Panc1 (cell line): ENCODE measurements around the gene TXN2. TPM values are rescaled to one million over a fixed set of nuclear protein-coding genes. Genes with fewer than 3 reads are reported as not detected.

Experiments
- ATAC-seq: fragments of 200-7000 bp; cut with Tn5 transposase; 2 replicates; pipeline ENCODE4 v1.9.1; 2020; ENCODE audit warnings: mild to moderate bottlenecking, moderate library complexity
- BruUV-seq: library from RNA; stranded (reverse); fragments of 400-500 nt; replicated peaks from 2 replicates; lab custom pipeline; 2021; lab: Mats Ljungman, UMichigan
- CTCF ChIA-PET: fragments of 300-600 bp; sonication (Branson Sonifier 250); formaldehyde crosslinking; loops from one replicate; lab custom pipeline; 2022; ENCODE audit warnings: antibody characterized with exemption; lab: Charles Lee
- POLR2A ChIA-PET: fragments of 300-600 bp; sonication (Branson Sonifier 250); formaldehyde crosslinking; loops from one replicate; lab custom pipeline; 2022; ENCODE audit warnings: antibody characterized with exemption; lab: Charles Lee
- DNase-seq: peaks from one replicate; pipeline ENCODE4 v3.0.0-alpha.2; 2010; ENCODE audit warnings: low read depth, low spot score
- H3K27ac ChIP-seq: 2 replicates; pipeline ENCODE4 v1.5.1; 2011; ENCODE audit warnings: mild to moderate bottlenecking, low read length, inconsistent platforms
- H3K27me3 ChIP-seq: fragments of 200-500 bp; sonication (Bioruptor generic); 2 replicates; pipeline ENCODE4 v1.6.0; 2014; ENCODE audit warnings: low read length, inconsistent platforms; ENCODE audit not compliant: control insufficient read depth, insufficient read depth
- H3K36me3 ChIP-seq: fragments of 200-500 bp; sonication (Bioruptor generic); 2 replicates; pipeline ENCODE4 v1.5.1; 2014; ENCODE audit warnings: inconsistent platforms, mild to moderate bottlenecking, low read length, moderate library complexity; ENCODE audit not compliant: control insufficient read depth, insufficient read depth
- H3K4me1 ChIP-seq: 2 replicates; pipeline ENCODE4 v1.5.1; 2011; ENCODE audit warnings: inconsistent platforms, mild to moderate bottlenecking, low read length, moderate library complexity; ENCODE audit not compliant: control insufficient read depth, insufficient read depth
- H3K4me3 ChIP-seq, 2 experiments: 2 replicates each; pipeline ENCODE4 v1.5.1; 2011 to 2012; ENCODE audit warnings: low read depth in 2 of 2, low read length in 2 of 2, mild to moderate bottlenecking in 2 of 2, inconsistent platforms in 1 of 2, moderate library complexity in 1 of 2
- H3K9me3 ChIP-seq: fragments of 200-500 bp; sonication (Bioruptor generic); 2 replicates; pipeline ENCODE4 v1.5.1; 2014; ENCODE audit warnings: low read depth, mild to moderate bottlenecking, inconsistent platforms, low read length, moderate library complexity; ENCODE audit not compliant: control insufficient read depth, insufficient read depth
- CTCF ChIP-seq: fragments of 450-650 bp; IDR thresholded peaks from 2 replicates; pipeline ENCODE4 v1.5.1; 2017; ENCODE audit warnings: mild to moderate bottlenecking
- POLR2AphosphoS5 ChIP-seq: IDR thresholded peaks from 2 replicates; pipeline ENCODE4 v1.6.1; 2012; ENCODE audit warnings: mild to moderate bottlenecking, low read depth, low read length, moderate library complexity
- SIN3A ChIP-seq: IDR thresholded peaks from 2 replicates; pipeline ENCODE4 v1.6.1; 2012; ENCODE audit warnings: low read depth, mild to moderate bottlenecking, low read length, moderate library complexity, borderline replicate concordance; ENCODE audit not compliant: insufficient read depth
- TCF7L2 ChIP-seq: IDR thresholded peaks from 2 replicates; pipeline ENCODE4 v1.6.1; 2011; ENCODE audit warnings: mild to moderate bottlenecking, low read depth, low read length, inconsistent platforms
- in situ Hi-C: cut with HindIII; loops from 2 replicates; pipeline ENCODE4 v1.10.0; 2016; ENCODE audit warnings: low sequenced_read_pairs, low pct_unique_long_range_greater_than_20kb
- intact Hi-C: fragments of 100-400 bp; cut with micrococcal nuclease; formaldehyde crosslinking; loops from one replicate; pipeline ENCODE4 v1.10.0; 2022; ENCODE audit not compliant: unreplicated experiment
- total RNA-seq: library from RNA; stranded (reverse); gene quantifications from one replicate; pipeline ENCODE4 v1.2.1, GENCODE V29; 2021; ENCODE audit not compliant: unreplicated experiment
- TF ChIP-seq, protein P1 (sequence below), 2 experiments: IDR thresholded peaks; 2 replicates each; pipeline ENCODE4 v1.6.1; 2011 to 2012; ENCODE audit warnings: low read depth in 2 of 2, control low read depth in 1 of 2, low read length in 1 of 2, mild to moderate bottlenecking in 1 of 2, moderate library complexity in 1 of 2; ENCODE audit not compliant: insufficient read depth in 1 of 2

The TXN2 gene
- total RNA-seq, 1 experiment from 2014 or later = 64.1 TPM

GRCh38 chr22:36507518-36508010 is 26.1 kb upstream of the TXN2 start:
- Histone ChIP-seq H3K9me3 (no peaks in the 10 kb centered on the region), H3K27ac (peak overlapping the region; percentile 80), H3K4me3 (peak overlapping the region; percentile 48 to 60), H3K27me3 (no peaks in the 10 kb centered on the region), H3K36me3 (peaks cover 10% of the 10 kb centered on the region), H3K4me1 (no peaks in the 10 kb centered on the region)
- no peak for TF ChIP-seq TCF7L2
- TF ChIP-seq SIN3A = no peak
- TF ChIP-seq CTCF = no peak
- no peak for TF ChIP-seq POLR2AphosphoS5
- ATAC-seq (no peak), DNase-seq (no peak)
- in situ Hi-C loops = no loop called here
- ChIA-PET POLR2A (interaction anchor here (0.6 kb wide), 1 partner anchor 178 kb away, joined by 5 read pairs; no protein-coding TSS in a partner anchor), CTCF (no interaction called here)
- BruUV-seq = no TSS peak
- intact Hi-C loops = no loop called here

DNA sequence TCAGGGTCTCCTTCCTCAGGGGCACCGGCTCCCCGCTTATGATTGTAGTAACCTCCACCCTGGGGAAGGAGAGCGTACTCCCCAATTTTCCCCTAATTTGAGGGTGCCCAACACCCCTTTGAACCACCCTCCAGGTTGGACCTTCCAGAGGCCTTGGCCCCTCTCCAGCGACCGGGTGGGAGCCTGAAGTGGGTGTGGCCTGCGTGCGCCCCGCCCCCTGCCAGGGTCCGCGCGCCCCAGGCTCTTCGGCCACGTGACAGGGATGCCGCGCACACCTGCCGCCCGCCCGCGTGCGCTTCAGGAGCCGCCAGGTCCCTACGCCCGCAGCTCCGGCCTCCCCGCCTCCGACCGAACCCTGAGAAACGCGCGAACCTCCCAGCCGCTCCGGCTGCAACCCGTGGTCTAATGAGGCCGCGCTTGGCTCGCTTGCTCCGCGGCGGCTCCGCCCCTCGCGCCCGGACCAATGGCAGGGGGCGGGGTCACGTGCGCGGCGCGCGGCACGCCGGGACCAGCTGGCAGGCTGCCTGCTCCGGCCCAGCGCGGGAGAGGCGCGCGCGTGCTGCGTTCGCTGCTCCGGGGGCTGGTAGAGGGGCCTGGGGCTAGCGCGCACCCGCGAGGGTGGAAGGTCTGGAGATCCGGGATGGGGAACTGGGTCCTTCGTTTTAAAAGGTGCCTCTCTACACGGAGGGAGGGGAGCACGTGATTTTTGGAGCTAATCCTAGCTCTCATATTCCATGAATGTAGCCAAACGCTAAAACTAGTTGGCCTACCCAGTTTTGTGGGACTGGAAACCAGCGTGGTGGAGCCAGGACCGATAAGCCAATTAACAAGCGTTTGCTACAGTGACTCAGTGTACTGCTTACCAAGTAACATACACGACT is 25.4 kb upstream of the TXN2 start, which contains the start of gene FOXRED2:
Gene FOXRED2 (minus strand): TSS at position 404 of the 881 bp plus-strand sequence. CDS start 618 bp downstream, outside the sequence.
- CTCF ChIA-PET = no interaction called here

More for the DNA sequence above, 25.4 kb upstream of the TXN2 start, which contains the start of gene FOXRED2:
- no peaks in the 10 kb centered on the region for H3K9me3 ChIP-seq
- H3K36me3 ChIP-seq = peaks cover 10% of the 10 kb centered on the region
- no peaks in the 10 kb centered on the region for H3K4me1 ChIP-seq
- ATAC-seq (peak; percentile 88), DNase-seq (no peak)
- intact Hi-C loops (no loop called here), in situ Hi-C loops (no loop called here)
- no peak for TF ChIP-seq TCF7L2
- TF ChIP-seq, protein P1, sequence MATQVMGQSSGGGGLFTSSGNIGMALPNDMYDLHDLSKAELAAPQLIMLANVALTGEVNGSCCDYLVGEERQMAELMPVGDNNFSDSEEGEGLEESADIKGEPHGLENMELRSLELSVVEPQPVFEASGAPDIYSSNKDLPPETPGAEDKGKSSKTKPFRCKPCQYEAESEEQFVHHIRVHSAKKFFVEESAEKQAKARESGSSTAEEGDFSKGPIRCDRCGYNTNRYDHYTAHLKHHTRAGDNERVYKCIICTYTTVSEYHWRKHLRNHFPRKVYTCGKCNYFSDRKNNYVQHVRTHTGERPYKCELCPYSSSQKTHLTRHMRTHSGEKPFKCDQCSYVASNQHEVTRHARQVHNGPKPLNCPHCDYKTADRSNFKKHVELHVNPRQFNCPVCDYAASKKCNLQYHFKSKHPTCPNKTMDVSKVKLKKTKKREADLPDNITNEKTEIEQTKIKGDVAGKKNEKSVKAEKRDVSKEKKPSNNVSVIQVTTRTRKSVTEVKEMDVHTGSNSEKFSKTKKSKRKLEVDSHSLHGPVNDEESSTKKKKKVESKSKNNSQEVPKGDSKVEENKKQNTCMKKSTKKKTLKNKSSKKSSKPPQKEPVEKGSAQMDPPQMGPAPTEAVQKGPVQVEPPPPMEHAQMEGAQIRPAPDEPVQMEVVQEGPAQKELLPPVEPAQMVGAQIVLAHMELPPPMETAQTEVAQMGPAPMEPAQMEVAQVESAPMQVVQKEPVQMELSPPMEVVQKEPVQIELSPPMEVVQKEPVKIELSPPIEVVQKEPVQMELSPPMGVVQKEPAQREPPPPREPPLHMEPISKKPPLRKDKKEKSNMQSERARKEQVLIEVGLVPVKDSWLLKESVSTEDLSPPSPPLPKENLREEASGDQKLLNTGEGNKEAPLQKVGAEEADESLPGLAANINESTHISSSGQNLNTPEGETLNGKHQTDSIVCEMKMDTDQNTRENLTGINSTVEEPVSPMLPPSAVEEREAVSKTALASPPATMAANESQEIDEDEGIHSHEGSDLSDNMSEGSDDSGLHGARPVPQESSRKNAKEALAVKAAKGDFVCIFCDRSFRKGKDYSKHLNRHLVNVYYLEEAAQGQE (IDR thresholded peaks at IDR 0.05; ENCODE audit: insufficient read depth in 1 of 2, low read depth in 2 of 2, low read length in 1 of 2) = no peak
- TF ChIP-seq CTCF = no peak
- TF ChIP-seq SIN3A = 0 out of 2 replicates have a peak, but pooled peaks have one; percentile 23
- peak; percentile 71 for TF ChIP-seq POLR2AphosphoS5
- no peaks in the 10 kb centered on the region for H3K27me3 ChIP-seq
- peak within 1 kb of the TSS; percentile 80 for H3K27ac ChIP-seq
- POLR2A ChIA-PET = interaction anchor here (0.6 kb wide), 2 partner anchors 25 to 179 kb away, joined by 4 to 5 read pairs; no protein-coding TSS in a partner anchor
- BruUV-seq = no TSS peak
- peak within 1 kb of the TSS; percentile 48 to 60 for H3K4me3 ChIP-seq
